SK-N-SH treated with all-trans-retinoic acid at 6 μM for 48 hours (cell line): ENCODE measurements around the gene CD79A.

Experiments used
- CREB5 ChIP-seq: fragments of 250-450 bp; sonication (Bioruptor Pico); IDR thresholded peaks from 2 replicates; pipeline ENCODE4 v1.5.1; 2020; ENCODE audit warnings: low read depth, mild to moderate bottlenecking, moderate library complexity
- CSDC2 ChIP-seq: fragments of 250-450 bp; sonication (Bioruptor Pico); IDR thresholded peaks from 2 replicates; pipeline ENCODE4 v1.5.0; 2020; ENCODE audit warnings: mild to moderate bottlenecking, moderate library complexity
- ESRRG ChIP-seq: fragments of 250-450 bp; sonication (Bioruptor Pico); IDR thresholded peaks from 2 replicates; pipeline ENCODE4 v1.6.1; 2021; ENCODE audit warnings: mild to moderate bottlenecking
- GLIS3 ChIP-seq: fragments of 250-450 bp; sonication (Bioruptor Pico); IDR thresholded peaks from 2 replicates; pipeline ENCODE4 v1.5.0; 2020; ENCODE audit warnings: mild to moderate bottlenecking, moderate library complexity
- ISL1 ChIP-seq: fragments of 250-450 bp; sonication (Bioruptor Pico); IDR thresholded peaks from 2 replicates; pipeline ENCODE4 v2.1.2; 2022; ENCODE audit warnings: mild to moderate bottlenecking, moderate library complexity
- OSR1 ChIP-seq: fragments of 250-450 bp; sonication (Bioruptor Pico); IDR thresholded peaks from 2 replicates; pipeline ENCODE4 v1.8.0; 2022; ENCODE audit warnings: moderate library complexity, mild to moderate bottlenecking, inconsistent platforms
- PATZ1 ChIP-seq: fragments of 250-450 bp; sonication (Bioruptor Pico); IDR thresholded peaks from 2 replicates; pipeline ENCODE4 v1.8.0; 2020; ENCODE audit warnings: mild to moderate bottlenecking, moderate library complexity, borderline replicate concordance
- POU6F1 ChIP-seq: fragments of 250-450 bp; sonication (Bioruptor Pico); IDR thresholded peaks from 2 replicates; pipeline ENCODE4 v1.8.0; 2021; ENCODE audit warnings: low read depth, mild to moderate bottlenecking, moderate library complexity, borderline replicate concordance
- PPARA ChIP-seq: fragments of 250-450 bp; sonication (Bioruptor Pico); IDR thresholded peaks from 2 replicates; pipeline ENCODE4 v1.5.0; 2020; ENCODE audit warnings: mild to moderate bottlenecking, borderline replicate concordance
- RARB ChIP-seq: fragments of 250-450 bp; sonication (Bioruptor Pico); IDR thresholded peaks from 2 replicates; pipeline ENCODE4 v1.8.0; 2021; ENCODE audit warnings: mild to moderate bottlenecking, moderate library complexity
- ZFP30 ChIP-seq: fragments of 450-650 bp; formaldehyde crosslinking; IDR thresholded peaks from 2 replicates; pipeline ENCODE4 v1.5.0; 2022; ENCODE audit warnings: mild to moderate bottlenecking, moderate library complexity
- ZNF8 ChIP-seq: fragments of 450-650 bp; formaldehyde crosslinking; IDR thresholded peaks from 2 replicates; pipeline ENCODE4 v1.5.0; 2020; ENCODE audit warnings: mild to moderate bottlenecking, moderate library complexity

DNA sequence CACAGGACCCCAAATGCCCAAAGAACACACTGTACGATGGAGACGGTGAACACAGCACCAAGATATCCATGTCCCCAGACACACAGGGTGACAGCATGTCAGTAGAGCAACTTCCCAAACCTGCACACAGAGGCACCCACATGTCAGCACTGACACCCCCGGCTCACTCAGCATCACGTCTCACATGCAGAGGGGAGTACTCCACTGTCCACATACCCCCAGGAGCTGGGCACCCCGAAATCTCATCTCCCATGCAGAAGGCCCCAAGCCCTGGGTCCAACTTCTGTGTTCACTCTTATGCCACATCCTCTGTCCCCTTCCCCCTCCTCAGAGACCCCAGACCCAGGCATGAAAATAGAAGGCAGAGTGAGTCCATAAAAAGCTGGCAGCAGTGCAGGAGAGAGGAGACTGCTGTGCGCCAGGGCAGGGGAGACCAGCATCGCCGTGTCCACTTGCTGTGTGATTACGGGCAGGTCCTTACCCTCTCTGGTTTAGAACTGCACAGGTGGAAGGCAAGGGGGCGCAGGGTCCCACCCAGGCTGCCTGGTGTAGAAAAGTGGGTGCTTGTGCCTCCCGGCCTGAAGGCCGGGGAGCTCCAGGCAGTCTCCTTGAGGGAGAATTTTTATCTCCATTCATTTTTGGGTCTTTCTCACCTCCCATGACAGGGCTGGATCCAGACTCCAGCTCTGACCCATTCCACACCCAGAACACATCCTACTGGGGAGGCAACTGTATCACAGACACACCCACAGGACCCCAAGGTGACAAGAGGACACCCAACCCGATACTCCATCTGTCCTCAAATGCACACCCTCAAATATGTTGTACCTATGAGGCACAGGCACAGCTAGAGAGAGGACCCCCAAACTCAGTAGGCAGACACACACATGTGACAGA lies 34.2 kb downstream of the CD79A start:
- TF ChIP-seq ZNF8 (no peak), ISL1 (CRISPR knock-in tag) (no peak), ZFP30 (CRISPR knock-in tag) (no peak), ESRRG (CRISPR knock-in tag) (no peak), CREB5 (CRISPR knock-in tag) (no peak), PATZ1 (CRISPR knock-in tag) (no peak), RARB (CRISPR knock-in tag) (no peak), CSDC2 (no peak), GLIS3 (CRISPR knock-in tag) (no peak), POU6F1 (no peak), PPARA (CRISPR knock-in tag) (no peak), OSR1 (CRISPR knock-in tag) (no peak)
